Uterus (tissue), 4 donors: ENCODE measurements around the gene RETSAT. TPM values are rescaled to one million over a fixed set of nuclear protein-coding genes. Genes with fewer than 3 reads are reported as not detected.
"Not testable (repeated sequence)": the region's sequence is repeated elsewhere in the genome, so short reads cannot be mapped to it uniquely, and the experiment has no call there.

ENCODE experiments used
- DNase-seq, 2 donors: peaks; one replicate each; pipeline ENCODE4 v3.0.0-alpha.2; 2019 to 2020
- H3K27ac ChIP-seq, 2 donors: fragments of 200-600 bp; sonication (generic); 1 replicate in 1 of 2; 2 replicates in 1 of 2; pipeline ENCODE4 v1.5.1; 2016 to 2018
- H3K27me3 ChIP-seq, 2 donors: fragments of 200-600 bp; sonication (generic); one replicate each; pipeline ENCODE4 v1.5.1; 2018 to 2019; ENCODE audit warnings: control low read depth in 1 of 2
- H3K36me3 ChIP-seq, 2 donors: fragments of 200-600 bp; sonication (generic); one replicate each; pipeline ENCODE4 v1.5.1; 2019; ENCODE audit warnings: control low read depth in 1 of 2
- H3K4me1 ChIP-seq, 2 donors: fragments of 200-600 bp; sonication (generic); one replicate each; pipeline ENCODE4 v1.5.1; 2018 to 2019; ENCODE audit warnings: control low read depth in 1 of 2
- H3K4me3 ChIP-seq, 2 donors: fragments of 200-600 bp; sonication (generic); 1 replicate in 1 of 2; 2 replicates in 1 of 2; pipeline ENCODE4 v1.5.1; 2018 to 2019; ENCODE audit warnings: mild to moderate bottlenecking in 1 of 2
- H3K9me3 ChIP-seq, 2 donors: fragments of 200-600 bp; sonication (generic); one replicate each; pipeline ENCODE4 v1.5.1; 2019; ENCODE audit warnings: control low read depth in 1 of 2
- CTCF ChIP-seq, 4 experiments: fragments of 200-600 bp in 2 of 4; fragments of 450-650 bp in 2 of 4; sonication (generic) in 2 of 4; IDR thresholded peaks; one replicate each; pipeline ENCODE4 v1.5.1; 2016 to 2019; ENCODE audit warnings: antibody characterized with exemption in 4 of 4, mild to moderate bottlenecking in 2 of 4, moderate library complexity in 1 of 4
- POLR2A ChIP-seq, 2 donors: fragments of 450-650 bp; IDR thresholded peaks; one replicate each; pipeline ENCODE4 v1.6.1; 2016; ENCODE audit warnings: antibody characterized with exemption in 2 of 2, mild to moderate bottlenecking in 1 of 2, moderate library complexity in 1 of 2
- intact Hi-C: fragments of 100-400 bp; cut with DNase I; formaldehyde crosslinking; loops from one replicate; pipeline ENCODE4 v1.15.1; 2023; ENCODE audit warnings: low total_unique reads
- total RNA-seq, 4 donors: library from RNA; depleted of rRNA in 3 of 4; stranded (reverse); fragments of >200 nt in 3 of 4; gene quantifications; one replicate each; pipeline versions ENCODE4 v1.1.0 to v1.2.4, GENCODE V29; 2014 to 2023
- donor health status: DM: yes; HTN: yes; CAD: no.

The RETSAT gene
- total RNA-seq, 4 donors from 2014 or later = 28.0 to 34.1 (median 31.9) TPM

DNA sequence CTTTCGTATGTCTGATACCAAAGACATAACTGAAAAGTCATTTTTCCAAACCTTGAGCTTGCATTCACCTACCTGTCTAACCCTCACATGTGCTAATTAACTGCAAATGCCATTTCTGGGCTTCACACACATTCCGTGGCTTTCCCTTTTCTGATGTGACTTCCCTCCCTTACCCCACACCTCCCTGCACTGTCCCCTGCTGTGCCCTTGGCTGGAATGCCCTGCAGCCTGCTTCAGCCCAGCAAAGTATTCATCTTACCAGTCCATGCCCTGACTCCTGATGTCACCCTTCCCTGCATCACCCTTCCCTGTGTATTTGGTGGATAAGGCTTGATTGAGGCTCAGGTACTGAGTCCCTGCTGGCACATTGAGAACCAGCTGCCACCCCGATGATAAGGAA lies 12.2 kb downstream of the RETSAT start:
- no peaks in the 10 kb centered on the region for H3K4me1 ChIP-seq
- intact Hi-C loops = no loop called here
- no peak for TF ChIP-seq CTCF (IDR thresholded peaks at IDR 0.05)
- no peak for TF ChIP-seq POLR2A (IDR thresholded peaks at IDR 0.05)
- H3K4me3 ChIP-seq = no peak overlapping the region
- H3K27ac ChIP-seq = no peak overlapping the region
- no peaks in the 10 kb centered on the region for H3K27me3 ChIP-seq
- DNase-seq = no peak
- no peaks in the 10 kb centered on the region for H3K36me3 ChIP-seq
- H3K9me3 ChIP-seq = no peaks in the 10 kb centered on the region

DNA sequence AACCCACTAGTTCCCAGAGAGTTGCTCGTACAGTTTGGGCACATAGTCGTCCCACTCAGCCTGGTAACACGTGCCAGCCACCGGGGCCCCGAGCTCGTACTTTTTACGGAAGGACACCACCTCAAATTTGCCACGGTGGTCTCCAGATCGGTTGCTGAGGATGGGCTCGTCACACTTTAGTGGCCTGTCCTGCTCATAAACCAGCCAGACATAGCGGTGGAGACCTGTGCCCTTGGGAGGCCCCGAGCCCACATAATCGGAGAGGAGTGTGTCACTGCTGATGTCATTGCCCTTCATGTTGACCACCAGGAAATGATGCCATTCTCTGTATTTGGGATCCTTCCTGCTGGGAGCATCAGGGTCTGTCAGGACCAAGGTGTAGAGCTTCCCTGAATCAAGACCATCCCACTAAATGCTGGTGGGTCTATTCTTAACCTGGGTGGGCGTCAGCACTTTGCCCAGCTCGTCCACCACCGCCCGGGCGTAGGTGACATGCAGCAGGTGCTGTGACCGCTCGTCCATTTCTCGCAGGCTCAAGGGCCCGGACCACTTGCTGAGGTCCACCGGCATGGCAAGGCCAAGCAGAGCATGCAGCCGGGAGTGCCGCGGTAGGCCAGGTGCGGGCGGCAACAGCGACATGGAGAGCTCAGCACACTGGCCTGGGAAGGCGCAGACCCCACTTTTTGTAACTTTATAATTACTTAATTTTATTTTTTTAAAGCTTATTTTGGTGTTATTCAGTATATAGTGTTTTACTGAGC lies 12.9 kb downstream of the RETSAT start:
- no peaks in the 10 kb centered on the region for H3K27me3 ChIP-seq
- H3K4me1 ChIP-seq = no peaks in the 10 kb centered on the region
- no peak overlapping the region for H3K4me3 ChIP-seq
- no peaks in the 10 kb centered on the region for H3K36me3 ChIP-seq
- intact Hi-C loops = no loop called here
- DNase-seq = no peak
- TF ChIP-seq POLR2A (IDR thresholded peaks at IDR 0.05) (no peak), CTCF (IDR thresholded peaks at IDR 0.05) (no peak)
- no peaks in the 10 kb centered on the region for H3K9me3 ChIP-seq
- no peak overlapping the region for H3K27ac ChIP-seq

DNA sequence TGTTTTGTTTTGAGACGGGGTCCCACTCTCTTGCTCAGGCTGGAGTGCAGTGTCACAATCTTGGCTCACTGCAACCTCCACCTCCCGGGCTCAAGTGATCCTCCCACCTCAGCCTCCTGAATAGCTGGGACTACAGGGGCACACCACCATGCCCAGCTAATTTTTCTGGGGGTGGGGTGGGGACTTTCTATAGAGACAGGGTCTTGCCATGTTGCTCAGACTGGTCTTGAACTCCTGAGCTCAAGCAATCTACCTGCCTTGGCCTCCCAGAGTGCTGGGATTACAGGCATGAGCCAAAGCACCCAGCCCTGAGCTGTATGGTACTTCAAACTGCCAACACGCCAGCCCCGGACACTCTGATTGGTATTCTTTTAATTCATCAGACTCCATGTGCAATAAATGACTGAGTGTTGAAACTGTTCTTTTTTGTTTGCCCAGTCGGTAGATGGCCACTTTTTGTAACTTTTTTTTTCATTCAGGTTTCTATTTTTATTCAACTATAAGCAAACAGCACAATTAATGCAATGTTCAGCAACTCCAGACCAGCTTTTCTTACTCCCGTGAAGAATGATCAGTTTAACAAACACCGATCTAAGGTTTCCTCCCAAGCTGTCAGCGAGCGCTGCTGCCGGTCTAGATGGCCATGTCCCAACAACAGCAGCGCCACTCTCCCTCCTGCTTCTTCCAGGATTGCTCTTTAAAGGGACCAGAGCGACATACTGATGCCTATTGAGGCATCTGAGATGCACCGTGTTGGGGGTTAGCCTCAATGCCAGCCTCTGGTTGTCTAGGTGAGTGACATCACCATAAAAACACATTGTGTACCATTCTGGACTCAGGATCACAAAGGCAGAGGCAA lies 14.1 kb downstream of the RETSAT start:
- Histone ChIP-seq H3K9me3 (no peaks in the 10 kb centered on the region), H3K27ac (no peak overlapping the region), H3K4me3 (no peak overlapping the region), H3K36me3 (no peaks in the 10 kb centered on the region), H3K27me3 (no peaks in the 10 kb centered on the region), H3K4me1 (no peaks in the 10 kb centered on the region)
- intact Hi-C loops = no loop called here
- DNase-seq = no peak
- TF ChIP-seq CTCF (IDR thresholded peaks at IDR 0.05) = no peak
- TF ChIP-seq POLR2A (IDR thresholded peaks at IDR 0.05) = no peak

- no peaks in the 10 kb centered on the region for H3K4me1 ChIP-seq
- no peak overlapping the region for H3K4me3 ChIP-seq
- H3K36me3 ChIP-seq = no peaks in the 10 kb centered on the region
- no peak overlapping the region for H3K27ac ChIP-seq
- H3K9me3 ChIP-seq = no peaks in the 10 kb centered on the region
- TF ChIP-seq CTCF (IDR thresholded peaks at IDR 0.05) (no peak), POLR2A (IDR thresholded peaks at IDR 0.05) (no peak)
- H3K27me3 ChIP-seq = no peaks in the 10 kb centered on the region
- no peak for DNase-seq
- intact Hi-C loops = no loop called here
Observed at GRCh38 chr2:85334928-85335327, 19.4 kb downstream of the RETSAT start.

- H3K4me3 ChIP-seq, H3K27me3 ChIP-seq, H3K27ac ChIP-seq, H3K9me3 ChIP-seq, H3K4me1 ChIP-seq, H3K36me3 ChIP-seq, intact Hi-C loops, DNase-seq: not testable (repeated sequence)
Observed at GRCh38 chr2:85333877-85334276, 20.5 kb downstream of the RETSAT start.
